Smooth muscle cell (in vitro differentiated cells): Measurements from ENCODE around the gene TELO2. TPM values are rescaled to one million over a fixed set of nuclear protein-coding genes. Genes with fewer than 3 reads are reported as not detected.

Experiments
- DNase-seq: peaks from one replicate; lab custom pipeline; 2025; ENCODE audit not compliant: unreplicated experiment; lab: John Stamatoyannopoulos, UW
- H2AFZ ChIP-seq: fragments of 200-600 bp; sonication (generic); 2 replicates; pipeline ENCODE4 v1.6.0; 2016; ENCODE audit warnings: antibody characterized with exemption, low read depth, mild to moderate bottlenecking
- H3F3A ChIP-seq: fragments of 200-600 bp; sonication (generic); 2 replicates; pipeline ENCODE4 v1.6.0; 2017; ENCODE audit warnings: antibody characterized with exemption, low read depth
- H3K27ac ChIP-seq: fragments of 200-600 bp; sonication (generic); 2 replicates; pipeline ENCODE4 v1.5.1; 2016; ENCODE audit warnings: low read depth, mild to moderate bottlenecking
- H3K27me3 ChIP-seq: fragments of 200-600 bp; sonication (generic); 2 replicates; pipeline ENCODE4 v1.6.1; 2016; ENCODE audit warnings: low read depth, mild to moderate bottlenecking
- H3K36me3 ChIP-seq: fragments of 200-600 bp; sonication (generic); 2 replicates; pipeline ENCODE4 v1.5.1; 2016; ENCODE audit warnings: low read depth
- H3K4me1 ChIP-seq: fragments of 200-600 bp; sonication (generic); 2 replicates; pipeline ENCODE4 v1.5.1; 2016; ENCODE audit warnings: low read depth
- H3K4me2 ChIP-seq: fragments of 200-600 bp; sonication (generic); 2 replicates; pipeline ENCODE4 v1.6.0; 2016; ENCODE audit warnings: mild to moderate bottlenecking
- H3K4me3 ChIP-seq: fragments of 200-600 bp; sonication (generic); 2 replicates; pipeline ENCODE4 v1.5.1; 2016; ENCODE audit warnings: mild to moderate bottlenecking
- H3K79me2 ChIP-seq: fragments of 200-600 bp; sonication (generic); 2 replicates; pipeline ENCODE4 v1.6.0; 2016; ENCODE audit warnings: low read depth, mild to moderate bottlenecking
- H3K9ac ChIP-seq: fragments of 200-600 bp; sonication (generic); 2 replicates; pipeline ENCODE4 v1.6.0; 2016; ENCODE audit warnings: low read depth
- H3K9me3 ChIP-seq: fragments of 200-600 bp; sonication (generic); replicated peaks from 2 replicates; pipeline ENCODE4 v1.5.1; 2016; ENCODE audit warnings: low read depth
- H4K20me1 ChIP-seq: fragments of 200-600 bp; sonication (generic); 2 replicates; pipeline ENCODE4 v1.6.0; 2016; ENCODE audit warnings: low read depth
- WGBS: methylation state at CpG from one replicate; pipeline ENCODE4 v1.1.7; 2016; ENCODE audit warnings: low lambda C conversion rate; 5-methylcytosine and 5-hydroxymethylcytosine counted together
- polyA plus RNA-seq: library from polyadenylated mRNA; unstranded; fragments of >200 nt; fragmentation: Nextera tagmentation; extraction: Ambion mirVana; gene quantifications from 2 replicates; pipeline ENCODE4 v1.2.1, GENCODE V29; 2016
- total RNA-seq: library from RNA; depleted of rRNA; stranded (reverse); fragments of >200 nt; gene quantifications from 2 replicates; pipeline ENCODE4 v1.2.3, GENCODE V29; 2014
- TF ChIP-seq, protein P1 (sequence below): fragments of 200-600 bp; sonication (generic); IDR thresholded peaks from 2 replicates; pipeline ENCODE4 v1.5.1; 2017; ENCODE audit warnings: borderline replicate concordance, mild to moderate bottlenecking, antibody characterized with exemption; ENCODE audit not compliant: insufficient read depth, poor library complexity, severe bottlenecking

TELO2 gene
- total RNA-seq (4.8 and 6.5 TPM in 2 replicates), polyA plus RNA-seq (22.9 and 25.1 TPM in 2 replicates)

DNA sequence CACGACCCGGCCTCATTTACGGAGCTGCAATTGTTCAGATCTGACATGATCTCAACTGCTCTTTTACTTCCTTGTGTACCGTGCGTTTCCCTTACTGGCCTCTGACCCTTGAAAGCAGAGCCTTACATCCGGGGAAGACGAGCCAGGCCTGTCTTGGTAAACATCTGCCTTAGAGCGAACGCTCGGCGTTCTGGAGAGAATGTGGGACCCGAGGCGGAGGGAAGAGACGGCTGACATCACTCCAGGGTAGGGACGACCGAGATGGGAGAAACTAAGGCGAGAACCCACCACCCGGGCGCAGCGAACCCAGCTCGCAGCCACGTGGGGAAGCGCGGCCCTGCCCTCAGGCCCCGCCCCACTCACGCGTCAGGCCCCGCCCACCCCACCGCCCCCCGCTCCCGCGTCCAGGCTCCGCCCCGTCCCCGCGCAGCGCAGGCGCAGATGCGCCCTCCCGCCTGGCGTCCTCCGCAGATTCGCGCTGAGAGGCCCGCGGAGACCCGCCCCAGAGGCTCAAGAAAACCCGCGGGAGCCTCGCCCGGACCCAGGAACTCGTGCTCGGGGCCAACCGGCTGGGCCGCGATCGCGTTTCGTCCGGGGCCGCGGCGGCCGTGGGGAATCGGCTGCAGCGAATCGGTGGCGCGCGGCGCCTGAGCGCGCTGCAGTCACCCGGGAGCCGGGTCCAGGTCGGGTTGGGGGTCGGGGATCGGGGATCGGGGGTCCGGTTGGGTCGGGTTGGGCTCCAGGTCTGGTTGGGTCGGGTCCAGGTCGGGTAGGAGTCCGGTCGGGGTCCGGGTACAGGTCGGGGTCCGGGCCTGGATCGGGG lies at the start of gene TELO2:
TELO2 (plus strand) TSS at position 438 of the 823 bp plus-strand sequence. CDS start 922 bp downstream, outside the sequence.
- TF ChIP-seq, protein P1, sequence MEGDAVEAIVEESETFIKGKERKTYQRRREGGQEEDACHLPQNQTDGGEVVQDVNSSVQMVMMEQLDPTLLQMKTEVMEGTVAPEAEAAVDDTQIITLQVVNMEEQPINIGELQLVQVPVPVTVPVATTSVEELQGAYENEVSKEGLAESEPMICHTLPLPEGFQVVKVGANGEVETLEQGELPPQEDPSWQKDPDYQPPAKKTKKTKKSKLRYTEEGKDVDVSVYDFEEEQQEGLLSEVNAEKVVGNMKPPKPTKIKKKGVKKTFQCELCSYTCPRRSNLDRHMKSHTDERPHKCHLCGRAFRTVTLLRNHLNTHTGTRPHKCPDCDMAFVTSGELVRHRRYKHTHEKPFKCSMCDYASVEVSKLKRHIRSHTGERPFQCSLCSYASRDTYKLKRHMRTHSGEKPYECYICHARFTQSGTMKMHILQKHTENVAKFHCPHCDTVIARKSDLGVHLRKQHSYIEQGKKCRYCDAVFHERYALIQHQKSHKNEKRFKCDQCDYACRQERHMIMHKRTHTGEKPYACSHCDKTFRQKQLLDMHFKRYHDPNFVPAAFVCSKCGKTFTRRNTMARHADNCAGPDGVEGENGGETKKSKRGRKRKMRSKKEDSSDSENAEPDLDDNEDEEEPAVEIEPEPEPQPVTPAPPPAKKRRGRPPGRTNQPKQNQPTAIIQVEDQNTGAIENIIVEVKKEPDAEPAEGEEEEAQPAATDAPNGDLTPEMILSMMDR, result no peak
- 2% methylated on average over 57 of the region's 89 CpGs for WGBS
- Histone ChIP-seq H3K9ac (peak within 1 kb of the TSS; percentile 92), H3K4me3 (peak within 1 kb of the TSS; percentile 95), H3K27ac (peak within 1 kb of the TSS; percentile 62), H3K27me3 (no peaks in the 10 kb centered on the region), H2AFZ (peak within 1 kb of the TSS; percentile 94), H4K20me1 (no peaks in the 10 kb centered on the region), H3K4me1 (peaks cover 7% of the 10 kb centered on the region), H3K9me3 (no peaks in the 10 kb centered on the region), H3K79me2 (peaks cover 18% of the 10 kb centered on the region), H3F3A (no peaks in the 10 kb centered on the region), H3K36me3 (no peaks in the 10 kb centered on the region), H3K4me2 (peak within 1 kb of the TSS; percentile 83)
- DNase-seq, result peak; percentile 76

DNA sequence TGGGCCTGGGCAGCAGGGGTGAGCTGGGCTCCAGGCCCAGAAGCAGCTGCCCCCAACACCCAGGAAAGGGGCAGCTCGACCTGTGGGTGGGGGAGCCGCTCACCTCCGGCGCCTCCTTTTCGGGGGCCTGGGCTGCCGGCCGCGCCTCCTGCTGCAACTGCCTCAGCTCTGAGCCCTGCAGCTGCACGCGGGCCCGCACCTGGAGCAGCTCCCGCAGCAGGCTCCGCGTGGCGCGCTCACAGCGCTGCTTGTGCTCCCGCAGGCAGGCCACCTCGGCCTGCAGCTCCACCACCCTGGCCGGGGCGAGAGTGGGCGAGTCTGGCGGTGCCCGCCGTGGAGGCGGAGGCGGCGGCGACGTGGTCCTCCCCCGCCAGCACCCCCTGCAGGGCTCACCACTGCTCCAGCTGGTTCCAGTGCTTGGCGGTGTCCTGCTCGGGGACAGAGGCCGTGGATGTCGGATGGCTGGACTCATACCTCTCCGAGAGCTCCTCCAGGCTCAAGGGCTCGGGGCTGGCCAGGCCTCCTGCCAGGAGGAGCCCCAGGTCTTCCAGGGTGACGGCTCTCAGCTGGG lies 49.7 kb upstream of the TELO2 start:
- H3F3A ChIP-seq, result no peaks in the 10 kb centered on the region
- no peaks in the 10 kb centered on the region for H3K4me1 ChIP-seq
- no peak overlapping the region for H3K4me2 ChIP-seq
- no peak overlapping the region for H2AFZ ChIP-seq
- H3K4me3 ChIP-seq, result no peak overlapping the region
- H3K9ac ChIP-seq, result no peak overlapping the region
- H3K9me3 ChIP-seq, result no peaks in the 10 kb centered on the region
- no peaks in the 10 kb centered on the region for H3K36me3 ChIP-seq
- no peaks in the 10 kb centered on the region for H3K27me3 ChIP-seq
- H3K27ac ChIP-seq, result no peak overlapping the region
- TF ChIP-seq, protein P1, result no peak
- no peak for DNase-seq
- WGBS, result 93% methylated on average over 32 of the region's 38 CpGs
- H4K20me1 ChIP-seq, result no peaks in the 10 kb centered on the region
- no peaks in the 10 kb centered on the region for H3K79me2 ChIP-seq

DNA sequence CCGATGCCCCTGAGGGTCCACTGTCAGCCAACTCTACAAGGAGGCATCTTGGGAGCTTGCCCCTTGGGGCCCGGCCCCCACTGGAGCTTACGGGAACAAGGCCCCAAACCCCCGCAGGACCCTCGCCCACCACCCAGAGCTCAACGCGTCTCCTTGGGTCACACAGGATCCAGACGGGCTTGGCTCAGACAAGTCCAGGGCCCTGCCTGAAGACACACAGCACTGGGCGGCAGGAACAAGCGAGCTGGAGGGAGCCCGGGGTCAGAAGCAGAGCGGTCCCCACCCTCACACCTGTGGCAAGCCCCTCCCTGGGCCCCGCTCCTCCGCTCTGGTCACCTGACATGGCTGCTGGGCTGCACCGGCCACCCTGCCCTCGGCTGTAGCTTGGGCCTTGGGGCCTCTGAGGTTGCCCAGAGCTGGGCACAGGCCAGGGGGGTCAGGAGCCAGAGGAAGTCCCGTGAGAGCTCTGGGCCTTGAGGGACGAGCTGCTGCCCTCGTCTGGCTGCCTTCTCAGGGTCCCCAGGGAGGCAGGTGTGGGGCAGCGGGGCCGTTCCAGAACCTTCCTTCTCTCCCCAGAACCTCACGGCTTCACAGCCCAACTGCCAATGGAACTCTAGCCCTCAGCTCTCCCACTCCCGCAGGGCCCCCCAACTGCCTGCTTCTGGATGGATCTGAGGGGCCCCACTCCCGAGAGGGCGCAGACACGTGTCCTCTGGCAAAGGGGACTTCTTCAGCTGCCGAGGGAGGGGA lies 49.0 kb upstream of the TELO2 start, which contains the start of gene CCDC154:
CCDC154 (minus strand) TSS at position 577 of the 750 bp plus-strand sequence; CDS start at position 343, 234 bp downstream.
- Histone ChIP-seq H4K20me1 (no peaks in the 10 kb centered on the region), H3K9ac (no peak within 1 kb of the TSS), H3K27ac (no peak within 1 kb of the TSS), H3K36me3 (no peaks in the 10 kb centered on the region), H3K79me2 (no peaks in the 10 kb centered on the region), H3K9me3 (no peaks in the 10 kb centered on the region), H2AFZ (no peak within 1 kb of the TSS), H3F3A (no peaks in the 10 kb centered on the region), H3K27me3 (no peaks in the 10 kb centered on the region), H3K4me2 (no peak within 1 kb of the TSS), H3K4me3 (no peak within 1 kb of the TSS), H3K4me1 (no peaks in the 10 kb centered on the region)
- TF ChIP-seq, protein P1, result no peak
- DNase-seq, result no peak
- WGBS, result 91% methylated on average over 17 of the region's 27 CpGs
